ENCODE results near the gene GAS6.
"Not testable (repeated sequence)": the region's sequence is repeated elsewhere in the genome, so short reads cannot be mapped to it uniquely, and the experiment has no call there.

GAS6 gene

GRCh38 chr13:113838711-113839201 lies 25.1 kb downstream of the GAS6 start:
- no peak for TF ChIP-seq CTCF (IDR thresholded peaks at IDR 0.05; ENCODE audit: extremely low read depth, missing control alignments)
- DNase-seq (ENCODE audit: low spot score): no peak

GRCh38 chr13:113837560-113838355 lies 26.1 kb downstream of the GAS6 start:
- DNase-seq (ENCODE audit: low spot score): no peak
- no peak for TF ChIP-seq CTCF (IDR thresholded peaks at IDR 0.05; ENCODE audit: extremely low read depth, missing control alignments)

DNA sequence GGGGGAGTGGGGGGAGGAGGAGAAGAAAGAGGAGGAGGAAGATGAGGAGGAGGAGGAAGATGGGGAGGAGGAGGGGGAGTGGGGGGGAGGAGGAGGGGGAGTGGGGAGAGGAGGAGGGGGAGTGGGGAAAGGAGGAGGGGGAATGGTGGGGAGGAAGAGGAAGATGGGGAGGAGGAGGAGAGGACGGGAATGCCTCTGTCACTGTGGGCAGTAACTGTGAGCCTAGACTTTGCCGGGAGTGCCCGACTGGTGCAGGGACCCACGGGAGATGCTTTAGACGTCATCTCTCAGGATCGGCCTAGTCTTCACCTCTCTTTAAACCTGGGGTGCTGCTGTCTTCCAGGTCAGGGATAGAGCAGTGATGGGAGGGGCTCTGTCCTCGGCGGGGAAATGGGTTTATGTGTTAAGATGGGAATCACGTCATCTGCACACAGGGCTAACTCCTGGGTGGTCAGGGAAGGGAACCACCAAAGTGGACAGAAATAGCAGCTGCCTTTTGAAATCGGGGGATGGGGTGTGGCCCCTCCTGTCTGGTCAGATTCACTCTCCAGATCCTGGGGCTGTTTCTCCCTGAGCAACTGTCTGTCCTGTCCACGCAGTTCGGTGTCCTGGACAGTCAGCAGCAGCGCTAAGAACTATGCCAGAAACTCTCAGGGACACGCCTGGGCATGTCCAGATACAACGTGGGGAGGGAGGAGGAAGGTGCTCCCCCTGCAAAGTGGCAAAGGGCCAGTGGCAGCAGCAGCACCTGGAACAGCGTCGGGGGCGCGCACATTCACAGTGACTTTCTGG lies 26.9 kb downstream of the GAS6 start:
- peak; percentile 46 for DNase-seq (ENCODE audit: low spot score)
- TF ChIP-seq CTCF (IDR thresholded peaks at IDR 0.05; ENCODE audit: extremely low read depth, missing control alignments): no peak

DNA sequence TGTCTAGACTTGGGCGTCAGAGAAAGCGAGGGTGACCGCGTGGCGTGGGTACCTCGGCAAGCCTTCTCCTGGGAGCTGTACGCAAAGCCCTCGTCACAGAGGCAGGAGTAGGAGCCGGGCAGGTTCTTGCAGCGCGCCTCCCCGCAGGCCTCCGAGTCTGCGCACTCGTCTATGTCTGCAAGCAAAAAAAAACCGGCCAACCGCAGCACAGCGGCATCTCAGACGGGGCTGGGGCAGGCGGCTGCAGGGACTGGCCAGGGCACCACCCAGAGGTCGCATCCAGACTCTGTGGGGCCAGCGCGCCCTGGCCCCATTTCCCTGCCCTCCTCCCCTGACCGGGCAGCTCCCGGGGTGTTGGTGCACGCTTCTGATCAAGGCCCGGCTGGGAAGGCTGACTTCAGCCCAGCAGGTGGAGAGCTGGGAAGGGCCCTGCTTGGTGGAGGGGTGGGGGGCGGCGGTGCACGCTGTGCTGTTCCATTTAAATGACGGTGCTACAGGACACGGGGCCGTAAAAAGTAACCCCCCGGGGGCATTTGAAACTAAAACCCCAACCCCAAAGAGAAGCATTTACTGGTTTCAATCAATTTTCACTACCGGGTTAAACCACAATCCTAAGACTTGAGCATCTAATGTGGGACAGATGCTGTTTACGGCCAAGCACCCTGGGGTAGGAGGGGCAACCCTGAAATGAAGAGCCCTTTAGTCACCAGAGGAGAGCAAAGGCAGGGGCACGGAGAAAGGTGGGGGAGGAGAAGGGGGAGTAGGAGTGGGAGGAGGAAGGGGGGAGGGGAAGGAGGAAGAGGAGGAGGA lies 28.2 kb downstream of the GAS6 start:
- no peak for TF ChIP-seq CTCF (IDR thresholded peaks at IDR 0.05; ENCODE audit: extremely low read depth, missing control alignments)
- peak; percentile 60 for DNase-seq (ENCODE audit: low spot score)

DNA sequence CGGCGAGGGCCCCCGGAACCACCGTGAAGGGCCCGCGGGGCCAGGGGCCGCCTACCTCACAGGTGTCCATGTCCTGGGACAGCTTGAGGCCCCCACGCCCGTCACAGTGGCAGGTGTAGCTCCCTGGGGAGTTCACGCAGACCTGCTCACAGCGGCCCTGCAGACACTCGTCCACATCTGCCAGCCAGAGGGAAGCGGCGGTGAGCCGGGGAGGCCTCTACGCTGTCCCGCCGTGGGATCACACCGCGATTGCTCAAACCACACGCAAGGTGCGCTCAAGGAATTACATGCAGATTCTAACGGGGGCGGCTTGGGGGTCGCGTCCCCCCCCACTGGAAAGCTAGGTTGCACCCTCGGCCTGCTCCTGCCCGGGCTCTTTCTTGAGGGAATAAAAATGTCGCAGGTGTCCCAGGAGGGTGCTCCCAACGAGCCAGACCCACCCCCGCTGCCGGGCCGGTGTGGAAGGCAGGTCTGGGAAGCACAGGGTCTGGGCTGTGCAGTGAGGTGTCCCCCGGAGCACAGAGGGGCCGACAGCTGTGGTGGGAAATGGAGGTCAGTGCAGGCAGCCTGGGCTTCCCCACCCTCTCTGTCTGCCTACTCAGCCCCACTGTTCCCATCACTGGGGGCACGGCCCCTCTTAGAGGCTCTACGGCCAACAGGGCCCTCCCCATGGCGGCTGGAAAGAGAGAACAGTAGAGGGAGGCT lies 29.2 kb downstream of the GAS6 start:
- DNase-seq (ENCODE audit: low spot score): no peak
- no peak for TF ChIP-seq CTCF (IDR thresholded peaks at IDR 0.05; ENCODE audit: extremely low read depth, missing control alignments)

- DNase-seq (ENCODE audit: low spot score): not testable (repeated sequence)
These were observed 29.9 kb downstream of the GAS6 start for GRCh38 chr13:113834006-113834405.
